HepG2 (cell line): ENCODE data around the gene ATP5MK. TPM values are rescaled to one million over a fixed set of nuclear protein-coding genes. Genes with fewer than 3 reads are reported as not detected.

Experiments
- ATM ChIP-seq: fragments of 450-650 bp; IDR thresholded peaks from 2 replicates; pipeline ENCODE4 v1.7.1; 2017; ENCODE audit warnings: mild to moderate bottlenecking, borderline replicate concordance
- CAMTA2 ChIP-seq: sonication (generic); formaldehyde crosslinking; IDR thresholded peaks from 2 replicates; pipeline ENCODE4 v1.4.0; 2020; ENCODE audit warnings: mild to moderate bottlenecking, missing genetic modification reagents, borderline replicate concordance
- CC2D1A ChIP-seq: sonication (generic); formaldehyde crosslinking; IDR thresholded peaks from 2 replicates; pipeline ENCODE4 v1.8.1; 2023; ENCODE audit warnings: mild to moderate bottlenecking, missing genetic modification reagents
- CENPX ChIP-seq: sonication (generic); formaldehyde crosslinking; IDR thresholded peaks from 2 replicates; pipeline ENCODE4 v1.9.0; 2021; ENCODE audit warnings: mild to moderate bottlenecking, missing genetic modification reagents, moderate library complexity
- HES4 ChIP-seq: sonication (generic); formaldehyde crosslinking; IDR thresholded peaks from 2 replicates; pipeline ENCODE4 v1.9.0; 2021; ENCODE audit warnings: mild to moderate bottlenecking, missing genetic modification reagents, borderline replicate concordance
- JUND ChIP-seq: sonication (generic); formaldehyde crosslinking; IDR thresholded peaks from 2 replicates; pipeline ENCODE4 v1.8.0; 2022; ENCODE audit warnings: mild to moderate bottlenecking, missing genetic modification reagents
- KMT2B ChIP-seq: IDR thresholded peaks from 2 replicates; pipeline ENCODE4 v1.6.1; 2016; ENCODE audit warnings: missing genetic modification reagents, missing compliant biosample characterization
- NONO ChIP-seq, 2 experiments: fragments of 450-650 bp in 1 of 2; sonication (generic) in 1 of 2; formaldehyde crosslinking in 1 of 2; IDR thresholded peaks in 1 of 2; conservative IDR thresholded peaks in 1 of 2; 2 replicates each; pipeline versions ENCODE4 v1.6.1 to v1.8.0; 2017 to 2022; ENCODE audit warnings: mild to moderate bottlenecking in 1 of 2, missing genetic modification reagents in 1 of 2, moderate library complexity in 1 of 2
- PHF5A ChIP-seq: IDR thresholded peaks from one replicate; pipeline ENCODE4 v1.6.1; 2018; ENCODE audit warnings: low read depth, missing genetic modification reagents; ENCODE audit not compliant: unreplicated experiment
- POLR2A ChIP-seq, 2 experiments: IDR thresholded peaks; 2 replicates each; pipeline ENCODE4 v1.6.1; 2011; ENCODE audit warnings: low read depth in 2 of 2, low read length in 2 of 2, mild to moderate bottlenecking in 1 of 2, moderate library complexity in 1 of 2; ENCODE audit not compliant: insufficient read depth in 1 of 2
- RELA ChIP-seq: sonication (generic); formaldehyde crosslinking; IDR thresholded peaks from 2 replicates; pipeline ENCODE4 v1.4.0; 2020; ENCODE audit warnings: missing genetic modification reagents
- SATB2 ChIP-seq: sonication (generic); formaldehyde crosslinking; IDR thresholded peaks from 2 replicates; pipeline ENCODE4 v1.5.0; 2020; ENCODE audit warnings: missing genetic modification reagents
- SNAPC2 ChIP-seq: sonication (generic); formaldehyde crosslinking; IDR thresholded peaks from 2 replicates; pipeline ENCODE4 v1.8.1; 2022; ENCODE audit warnings: mild to moderate bottlenecking, missing genetic modification reagents
- SP140L ChIP-seq: sonication (generic); formaldehyde crosslinking; IDR thresholded peaks from 2 replicates; pipeline ENCODE4 v1.4.0; 2020; ENCODE audit warnings: missing genetic modification reagents, borderline replicate concordance
- TAF1 ChIP-seq: sonication (generic); formaldehyde crosslinking; IDR thresholded peaks from 2 replicates; pipeline ENCODE4 v1.4.0; 2020; ENCODE audit warnings: missing genetic modification reagents
- TFAP4 ChIP-seq: sonication (generic); IDR thresholded peaks from 2 replicates; pipeline ENCODE4 v1.6.1; 2016; ENCODE audit warnings: low read depth, borderline replicate concordance
- ZKSCAN5 ChIP-seq: sonication (generic); formaldehyde crosslinking; IDR thresholded peaks from 2 replicates; pipeline ENCODE4 v1.5.1; 2020; ENCODE audit warnings: mild to moderate bottlenecking, missing genetic modification reagents
- ZNF549 ChIP-seq: sonication (generic); formaldehyde crosslinking; IDR thresholded peaks from 2 replicates; pipeline ENCODE4 v1.5.0; 2020; ENCODE audit warnings: missing genetic modification reagents
- ZNF569 ChIP-seq: sonication (generic); formaldehyde crosslinking; IDR thresholded peaks from 2 replicates; pipeline ENCODE4 v1.5.0; 2020; ENCODE audit warnings: mild to moderate bottlenecking, missing genetic modification reagents, moderate library complexity, borderline replicate concordance
- ZNF574 ChIP-seq: sonication (generic); formaldehyde crosslinking; IDR thresholded peaks from 2 replicates; pipeline ENCODE4 v1.4.0; 2020; ENCODE audit warnings: missing genetic modification reagents
- ZNF83 ChIP-seq: sonication (generic); formaldehyde crosslinking; IDR thresholded peaks from 2 replicates; pipeline ENCODE4 v1.4.0; 2020; ENCODE audit warnings: missing genetic modification reagents, mild to moderate bottlenecking, borderline replicate concordance
- polyA plus RNA-seq, 8 experiments: library from polyadenylated mRNA; depleted of rRNA in 3 of 8; stranded (reverse) in 7 of 8; unstranded in 1 of 8; fragments of >200 nt; fragmentation: Illumina TruSeq in 4 of 8; extraction: Trizol in 4 of 8; gene quantifications; 2 replicates each; pipeline versions ENCODE4 v1.2.1 to v1.2.3, GENCODE V29; 2011 to 2016; ENCODE audit warnings: low read depth in 4 of 8, missing spikeins in 1 of 8, mixed read lengths in 1 of 8; ENCODE audit not compliant: insufficient read depth in 1 of 8
- total RNA-seq, 5 experiments: library from RNA; depleted of rRNA; stranded (reverse); fragments of >200 nt; fragmentation: Illumina TruSeq; extraction: Trizol; gene quantifications; 2 replicates each; pipeline ENCODE4 v1.2.3, GENCODE V29; 2016; ENCODE audit warnings: low read depth in 1 of 5
- TF ChIP-seq, protein P1 (sequence below): sonication (generic); formaldehyde crosslinking; IDR thresholded peaks from 2 replicates; pipeline ENCODE4 v1.4.0; 2020; ENCODE audit warnings: mild to moderate bottlenecking, missing genetic modification reagents
- TF ChIP-seq, protein P2 (sequence below), 2 experiments: IDR thresholded peaks; 2 replicates each; pipeline ENCODE4 v1.6.1; 2011 to 2012; ENCODE audit warnings: low read length in 2 of 2, borderline replicate concordance in 1 of 2, low read depth in 1 of 2, mild to moderate bottlenecking in 1 of 2, moderate library complexity in 1 of 2

Gene ATP5MK
- total and polyA plus RNA-seq, 2 of the 13 experiments (the other 11 are each of a cell fraction or from before 2014, with no cell fraction given): 312 to 517 TPM

DNA sequence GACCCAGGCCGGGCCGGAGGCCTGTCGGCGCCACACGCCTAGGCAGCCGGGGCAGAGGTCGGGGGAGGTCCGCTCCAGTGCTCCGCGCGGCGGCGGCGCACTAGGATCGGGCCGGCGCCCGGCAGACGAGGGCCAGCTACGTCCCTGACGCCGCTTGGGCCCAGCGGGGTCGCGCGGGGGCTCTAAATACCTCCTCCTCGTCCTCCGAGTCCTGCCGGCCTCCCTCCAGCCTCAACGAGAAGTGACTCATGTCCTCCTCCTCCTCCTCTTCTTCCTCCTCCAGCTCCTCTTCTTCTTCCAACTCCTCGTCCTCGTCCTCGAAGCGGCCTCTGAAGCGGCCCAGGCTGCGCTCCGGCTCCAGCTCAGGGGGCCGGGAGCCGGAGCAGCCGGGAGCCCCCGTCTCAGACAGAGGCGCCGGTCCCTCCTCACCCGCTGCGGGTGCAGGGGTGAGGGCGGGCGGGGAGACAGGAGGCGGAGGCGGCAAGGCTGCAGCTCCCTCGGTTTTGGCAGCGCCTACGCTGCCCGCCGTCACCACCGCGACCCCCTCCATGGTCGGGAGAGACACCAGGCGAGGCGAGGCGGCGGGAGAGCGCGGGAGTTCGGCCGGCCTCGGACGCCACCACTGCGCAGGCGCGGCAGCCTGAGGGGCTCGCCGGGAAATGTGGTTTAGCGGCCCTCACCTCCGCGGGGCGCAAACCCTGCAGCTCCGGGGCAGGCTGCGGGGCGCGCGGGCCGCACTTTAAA, 45.6 kb downstream of the ATP5MK start, which contains the start of gene PCGF6 (continued):
- TF ChIP-seq CAMTA2 (0 out of 2 replicates have a peak, but pooled peaks have one; percentile 88), PHF5A (CRISPR knock-in tag) (no peak), CENPX (CRISPR knock-in tag) (no peak), ZNF549 (CRISPR knock-in tag) (no peak), ZKSCAN5 (CRISPR knock-in tag) (no peak), TFAP4 (no peak), SATB2 (CRISPR knock-in tag) (no peak), SNAPC2 (CRISPR knock-in tag) (no peak), ATM (no peak), CC2D1A (no peak), JUND (CRISPR knock-in tag) (no peak), TAF1 (CRISPR knock-in tag) (peak; percentile 67), HES4 (CRISPR knock-in tag) (no peak), RELA (CRISPR knock-in tag) (no peak), ZNF83 (CRISPR knock-in tag) (no peak), ZNF574 (peak; percentile 73), POLR2A (IDR thresholded peaks at IDR 0.05; ENCODE audit: insufficient read depth in 1 of 2, low read depth in 2 of 2, low read length in 2 of 2) (peak in 1 of 2 experiments; percentile 74; a peak in 3 of 4 replicates), ZNF569 (CRISPR knock-in tag) (no peak), NONO (IDR thresholded peaks at IDR 0.05) (no peak), NONO (CRISPR knock-in tag; conservative IDR thresholded peaks at IDR 0.05) (no peak), KMT2B (peak; percentile 57; the same call in 1 of the 2 replicates), SP140L (no peak)
- TF ChIP-seq, protein P1, sequence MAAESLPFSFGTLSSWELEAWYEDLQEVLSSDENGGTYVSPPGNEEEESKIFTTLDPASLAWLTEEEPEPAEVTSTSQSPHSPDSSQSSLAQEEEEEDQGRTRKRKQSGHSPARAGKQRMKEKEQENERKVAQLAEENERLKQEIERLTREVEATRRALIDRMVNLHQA (CRISPR knock-in tag): no peak
- TF ChIP-seq, protein P2, sequence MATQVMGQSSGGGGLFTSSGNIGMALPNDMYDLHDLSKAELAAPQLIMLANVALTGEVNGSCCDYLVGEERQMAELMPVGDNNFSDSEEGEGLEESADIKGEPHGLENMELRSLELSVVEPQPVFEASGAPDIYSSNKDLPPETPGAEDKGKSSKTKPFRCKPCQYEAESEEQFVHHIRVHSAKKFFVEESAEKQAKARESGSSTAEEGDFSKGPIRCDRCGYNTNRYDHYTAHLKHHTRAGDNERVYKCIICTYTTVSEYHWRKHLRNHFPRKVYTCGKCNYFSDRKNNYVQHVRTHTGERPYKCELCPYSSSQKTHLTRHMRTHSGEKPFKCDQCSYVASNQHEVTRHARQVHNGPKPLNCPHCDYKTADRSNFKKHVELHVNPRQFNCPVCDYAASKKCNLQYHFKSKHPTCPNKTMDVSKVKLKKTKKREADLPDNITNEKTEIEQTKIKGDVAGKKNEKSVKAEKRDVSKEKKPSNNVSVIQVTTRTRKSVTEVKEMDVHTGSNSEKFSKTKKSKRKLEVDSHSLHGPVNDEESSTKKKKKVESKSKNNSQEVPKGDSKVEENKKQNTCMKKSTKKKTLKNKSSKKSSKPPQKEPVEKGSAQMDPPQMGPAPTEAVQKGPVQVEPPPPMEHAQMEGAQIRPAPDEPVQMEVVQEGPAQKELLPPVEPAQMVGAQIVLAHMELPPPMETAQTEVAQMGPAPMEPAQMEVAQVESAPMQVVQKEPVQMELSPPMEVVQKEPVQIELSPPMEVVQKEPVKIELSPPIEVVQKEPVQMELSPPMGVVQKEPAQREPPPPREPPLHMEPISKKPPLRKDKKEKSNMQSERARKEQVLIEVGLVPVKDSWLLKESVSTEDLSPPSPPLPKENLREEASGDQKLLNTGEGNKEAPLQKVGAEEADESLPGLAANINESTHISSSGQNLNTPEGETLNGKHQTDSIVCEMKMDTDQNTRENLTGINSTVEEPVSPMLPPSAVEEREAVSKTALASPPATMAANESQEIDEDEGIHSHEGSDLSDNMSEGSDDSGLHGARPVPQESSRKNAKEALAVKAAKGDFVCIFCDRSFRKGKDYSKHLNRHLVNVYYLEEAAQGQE (IDR thresholded peaks at IDR 0.05; ENCODE audit: borderline replicate concordance in 1 of 2, low read depth in 1 of 2, low read length in 2 of 2): no peak
